Vagina (tissue), 2 donors: ENCODE data around the gene SMOC2. TPM values are rescaled to one million over a fixed set of nuclear protein-coding genes. Genes with fewer than 3 reads are reported as not detected.

Experiments
- DNase-seq, 2 donors: peaks; one replicate each; pipeline ENCODE4 v3.0.0-alpha.2; 2017; ENCODE audit errors: extremely low spot score in 2 of 2
- H3K27ac ChIP-seq: fragments of 200-600 bp; sonication (generic); one replicate; pipeline ENCODE4 v1.5.1; 2019
- H3K27me3 ChIP-seq: fragments of 200-600 bp; sonication (generic); one replicate; pipeline ENCODE4 v1.5.1; 2019
- H3K36me3 ChIP-seq, 2 donors: fragments of 200-600 bp; sonication (generic); one replicate each; pipeline ENCODE4 v1.5.1; 2017 to 2019
- H3K4me1 ChIP-seq: fragments of 200-600 bp; sonication (generic); one replicate; pipeline ENCODE4 v1.5.1; 2019
- H3K4me3 ChIP-seq, 2 donors: fragments of 200-600 bp; sonication (generic); 1 replicate in 1 of 2; 2 replicates in 1 of 2; pipeline ENCODE4 v1.5.1; 2016 to 2019
- H3K9me3 ChIP-seq: fragments of 200-600 bp; sonication (generic); one replicate; pipeline ENCODE4 v1.5.1; 2019
- POLR2A ChIP-seq, 2 donors: fragments of 450-650 bp; IDR thresholded peaks; one replicate each; pipeline ENCODE4 v1.6.1; 2017; ENCODE audit warnings: antibody characterized with exemption in 2 of 2, mild to moderate bottlenecking in 2 of 2, moderate library complexity in 2 of 2
- POLR2AphosphoS5 ChIP-seq, 2 donors: sonication (generic); formaldehyde crosslinking; IDR thresholded peaks; one replicate each; pipeline ENCODE4 v1.9.0; 2017; ENCODE audit warnings: antibody characterized with exemption in 2 of 2, mild to moderate bottlenecking in 2 of 2, low read depth in 1 of 2; ENCODE audit not compliant: insufficient read depth in 1 of 2
- intact Hi-C: fragments of 100-400 bp; cut with DNase I; formaldehyde crosslinking; loops from one replicate; pipeline ENCODE4 v1.15.1; 2023
- total RNA-seq: library from RNA; depleted of rRNA; stranded (reverse); fragments of >200 nt; gene quantifications from one replicate; pipeline ENCODE4 v1.2.3, GENCODE V29; 2016
- TF ChIP-seq, protein P1 (sequence below), 3 experiments: fragments of 450-650 bp in 2 of 3; fragments of 200-600 bp in 1 of 3; sonication (generic) in 1 of 3; IDR thresholded peaks; one replicate each; pipeline ENCODE4 v1.5.1; 2017 to 2019; ENCODE audit warnings: antibody characterized with exemption in 3 of 3, mild to moderate bottlenecking in 2 of 3, moderate library complexity in 2 of 3

The SMOC2 gene
- total RNA-seq, 1 donor from 2014 or later, result 22.1 TPM

DNA sequence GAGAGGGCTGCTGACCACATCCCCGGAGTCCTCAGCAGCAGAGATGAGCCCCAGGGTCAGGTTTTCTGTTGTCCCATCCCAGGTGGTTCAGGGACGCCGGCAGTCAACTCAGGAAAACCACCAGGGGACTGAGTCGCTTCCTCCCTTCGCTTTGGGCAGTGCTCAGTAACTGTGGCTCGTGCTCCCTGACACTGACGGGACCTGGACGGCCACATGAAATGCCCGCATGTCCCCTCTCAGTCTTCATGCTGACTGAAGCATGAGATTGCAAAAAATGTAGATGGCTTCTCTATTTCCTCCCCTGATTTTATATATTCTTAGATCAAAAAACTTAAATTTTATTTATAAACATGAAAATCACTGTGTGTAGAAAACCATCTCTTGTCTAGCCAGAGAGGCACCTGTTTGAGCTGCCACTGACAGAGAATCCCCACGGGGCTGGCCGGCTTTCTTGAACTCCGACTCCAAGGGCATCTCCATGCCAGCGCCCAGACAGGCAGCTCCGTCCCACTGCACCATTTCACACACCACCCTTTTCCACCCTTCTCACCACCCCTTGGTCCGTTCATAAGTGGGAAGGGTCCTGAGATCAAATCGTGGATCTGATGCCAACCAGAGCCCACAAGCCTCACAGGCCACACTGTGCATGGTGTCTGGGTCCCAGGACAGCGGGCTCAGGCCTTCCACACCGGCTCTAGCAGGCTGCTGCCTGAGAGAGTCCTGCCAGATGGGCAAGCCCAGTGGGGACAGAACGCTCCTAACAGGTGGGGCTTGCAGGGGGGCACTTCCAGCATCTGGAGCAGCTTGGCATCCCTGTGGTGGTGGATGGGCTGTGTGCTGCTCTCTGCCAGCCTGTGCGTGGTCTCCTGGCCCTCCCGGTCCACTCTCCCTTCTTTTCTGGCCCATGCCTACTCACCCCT, 98.2 kb downstream of the SMOC2 start:
- Histone ChIP-seq H3K9me3 (no peaks in the 10 kb centered on the region), H3K4me1 (no peaks in the 10 kb centered on the region), H3K27me3 (no peaks in the 10 kb centered on the region), H3K27ac (no peak overlapping the region), H3K4me3 (no peak overlapping the region), H3K36me3 (no peaks in the 10 kb centered on the region)
- intact Hi-C loops, result no loop called here
- TF ChIP-seq, protein P1, sequence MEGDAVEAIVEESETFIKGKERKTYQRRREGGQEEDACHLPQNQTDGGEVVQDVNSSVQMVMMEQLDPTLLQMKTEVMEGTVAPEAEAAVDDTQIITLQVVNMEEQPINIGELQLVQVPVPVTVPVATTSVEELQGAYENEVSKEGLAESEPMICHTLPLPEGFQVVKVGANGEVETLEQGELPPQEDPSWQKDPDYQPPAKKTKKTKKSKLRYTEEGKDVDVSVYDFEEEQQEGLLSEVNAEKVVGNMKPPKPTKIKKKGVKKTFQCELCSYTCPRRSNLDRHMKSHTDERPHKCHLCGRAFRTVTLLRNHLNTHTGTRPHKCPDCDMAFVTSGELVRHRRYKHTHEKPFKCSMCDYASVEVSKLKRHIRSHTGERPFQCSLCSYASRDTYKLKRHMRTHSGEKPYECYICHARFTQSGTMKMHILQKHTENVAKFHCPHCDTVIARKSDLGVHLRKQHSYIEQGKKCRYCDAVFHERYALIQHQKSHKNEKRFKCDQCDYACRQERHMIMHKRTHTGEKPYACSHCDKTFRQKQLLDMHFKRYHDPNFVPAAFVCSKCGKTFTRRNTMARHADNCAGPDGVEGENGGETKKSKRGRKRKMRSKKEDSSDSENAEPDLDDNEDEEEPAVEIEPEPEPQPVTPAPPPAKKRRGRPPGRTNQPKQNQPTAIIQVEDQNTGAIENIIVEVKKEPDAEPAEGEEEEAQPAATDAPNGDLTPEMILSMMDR (IDR thresholded peaks at IDR 0.05), result no peak
- no peak for TF ChIP-seq POLR2AphosphoS5 (IDR thresholded peaks at IDR 0.05; ENCODE audit: insufficient read depth in 1 of 2, low read depth in 1 of 2)
- no peak for TF ChIP-seq POLR2A (IDR thresholded peaks at IDR 0.05)
- no peak for DNase-seq

DNA sequence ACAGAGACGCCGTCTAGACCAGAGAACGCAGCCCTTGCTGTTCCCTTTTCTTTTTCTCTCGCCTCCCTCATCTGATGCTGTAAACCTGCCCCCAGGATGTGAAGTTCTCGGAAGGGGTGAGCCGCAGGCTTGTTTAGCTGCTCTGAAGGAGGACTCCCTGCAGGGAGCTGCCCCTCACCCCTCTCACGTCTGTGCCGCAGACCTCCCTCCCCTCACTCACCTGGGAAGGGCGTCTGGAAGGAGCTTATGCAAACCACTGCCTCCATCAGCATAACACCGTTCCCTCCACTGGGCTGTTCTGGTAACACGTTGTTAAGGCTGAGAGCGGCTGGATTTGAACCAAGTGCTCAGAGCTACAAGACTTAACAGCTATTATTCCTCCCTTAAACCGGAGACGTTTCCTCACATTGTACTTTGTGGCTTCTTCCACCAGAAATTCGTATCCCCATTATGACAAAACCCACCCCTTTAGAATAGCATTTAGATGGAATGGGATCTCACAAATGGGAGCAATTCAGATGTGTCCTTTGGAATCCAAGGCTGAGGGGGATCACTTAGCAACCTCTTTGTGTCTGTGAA, 99.8 kb downstream of the SMOC2 start:
- intact Hi-C loops, result no loop called here
- H3K9me3 ChIP-seq, result no peaks in the 10 kb centered on the region
- no peaks in the 10 kb centered on the region for H3K4me1 ChIP-seq
- TF ChIP-seq POLR2A (IDR thresholded peaks at IDR 0.05), result no peak
- TF ChIP-seq, protein P1 (IDR thresholded peaks at IDR 0.05), result no peak
- no peak for TF ChIP-seq POLR2AphosphoS5 (IDR thresholded peaks at IDR 0.05; ENCODE audit: insufficient read depth in 1 of 2, low read depth in 1 of 2)
- DNase-seq, result no peak
- no peaks in the 10 kb centered on the region for H3K36me3 ChIP-seq
- H3K27ac ChIP-seq, result no peak overlapping the region
- no peak overlapping the region for H3K4me3 ChIP-seq
- no peaks in the 10 kb centered on the region for H3K27me3 ChIP-seq

DNA sequence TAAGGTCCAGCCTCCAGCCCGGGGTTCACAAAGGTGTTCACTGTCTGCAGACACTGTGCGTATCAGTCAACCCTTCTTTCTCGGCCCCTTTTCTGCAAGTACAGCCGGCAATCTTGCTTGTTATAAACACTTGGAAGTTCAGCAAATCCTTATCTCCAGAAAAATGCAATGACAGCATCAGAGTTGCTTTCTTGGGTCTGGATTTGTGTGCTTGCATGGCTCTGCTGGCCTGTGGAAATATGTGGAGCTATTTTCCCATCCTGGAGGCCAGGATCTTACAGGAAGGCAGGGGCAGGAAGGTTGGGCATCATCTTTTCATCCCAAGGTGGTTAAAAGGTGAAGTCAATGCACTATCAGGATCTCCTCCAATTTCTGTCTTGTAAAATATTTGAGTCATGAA, 100.3 kb downstream of the SMOC2 start:
- peaks cover under 1% of the 10 kb centered on the region for H3K4me1 ChIP-seq
- no peaks in the 10 kb centered on the region for H3K9me3 ChIP-seq
- intact Hi-C loops, result no loop called here

DNA sequence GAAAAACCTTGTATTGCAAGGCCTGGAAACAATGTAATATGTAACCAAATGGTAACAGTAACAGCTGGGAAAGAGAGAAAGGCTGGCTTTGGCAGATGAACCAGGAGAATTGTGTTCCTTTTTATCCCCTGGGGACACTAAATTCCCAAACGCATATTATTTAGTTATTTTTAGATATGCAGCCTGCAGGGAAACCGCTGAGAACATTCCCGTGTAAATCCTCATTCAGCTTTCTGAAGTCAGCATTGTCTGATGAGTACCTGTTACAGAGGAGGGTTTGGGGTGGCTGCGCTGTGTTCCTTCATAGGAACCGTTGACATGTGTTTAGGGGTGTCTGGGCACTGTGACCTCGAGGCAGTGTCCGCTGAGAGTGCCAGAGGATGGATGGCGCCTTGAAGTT, 101.3 kb downstream of the SMOC2 start:
- Histone ChIP-seq H3K4me3 (no peak overlapping the region), H3K27me3 (no peaks in the 10 kb centered on the region), H3K4me1 (peaks cover 3% of the 10 kb centered on the region), H3K36me3 (no peaks in the 10 kb centered on the region), H3K27ac (no peak overlapping the region), H3K9me3 (no peaks in the 10 kb centered on the region)
- no peak for DNase-seq
- intact Hi-C loops, result no loop called here
- TF ChIP-seq POLR2A (IDR thresholded peaks at IDR 0.05) (no peak), POLR2AphosphoS5 (IDR thresholded peaks at IDR 0.05; ENCODE audit: insufficient read depth in 1 of 2, low read depth in 1 of 2) (peak in 1 of 2 donors; percentile 42)

More for the DNA sequence above, 100.3 kb downstream of the SMOC2 start:
- Histone ChIP-seq H3K36me3 (no peaks in the 10 kb centered on the region), H3K27ac (no peak overlapping the region), H3K4me3 (no peak overlapping the region), H3K27me3 (no peaks in the 10 kb centered on the region)
- no peak for DNase-seq
- no peak for TF ChIP-seq POLR2A (IDR thresholded peaks at IDR 0.05)
- TF ChIP-seq POLR2AphosphoS5 (IDR thresholded peaks at IDR 0.05; ENCODE audit: insufficient read depth in 1 of 2, low read depth in 1 of 2), result no peak
- TF ChIP-seq, protein P1 (IDR thresholded peaks at IDR 0.05), result no peak

GRCh38 chr6:168545428-168545827, 104.4 kb downstream of the SMOC2 start:
- intact Hi-C loops, result no loop called here
- Histone ChIP-seq H3K27ac (peak overlapping the region; percentile 20), H3K4me3 (no peak overlapping the region), H3K4me1 (peaks cover 3% of the 10 kb centered on the region), H3K9me3 (no peaks in the 10 kb centered on the region), H3K36me3 (no peaks in the 10 kb centered on the region), H3K27me3 (no peaks in the 10 kb centered on the region)
- TF ChIP-seq, protein P1 (IDR thresholded peaks at IDR 0.05), result no peak
- TF ChIP-seq POLR2A (IDR thresholded peaks at IDR 0.05), result no peak
- TF ChIP-seq POLR2AphosphoS5 (IDR thresholded peaks at IDR 0.05; ENCODE audit: insufficient read depth in 1 of 2, low read depth in 1 of 2), result no peak
- no peak for DNase-seq
